Gastroesophageal sphincter (tissue), 3 donors: Measurements from ENCODE around the gene ADAM30.
"Not testable (repeated sequence)": the region's sequence is repeated elsewhere in the genome, so short reads cannot be mapped to it uniquely, and the experiment has no call there.

Experiments
- CTCF ChIP-seq, 4 experiments: fragments of 200-600 bp in 2 of 4; fragments of 450-650 bp in 2 of 4; sonication (generic) in 1 of 4; IDR thresholded peaks; one replicate each; pipeline ENCODE4 v1.5.1; 2017 to 2019; ENCODE audit warnings: antibody characterized with exemption in 4 of 4, mild to moderate bottlenecking in 2 of 4, moderate library complexity in 2 of 4
- POLR2A ChIP-seq, 2 donors: fragments of 450-650 bp; IDR thresholded peaks; one replicate each; pipeline ENCODE4 v1.6.1; 2017; ENCODE audit warnings: antibody characterized with exemption in 2 of 2, mild to moderate bottlenecking in 2 of 2, moderate library complexity in 1 of 2

- not testable (repeated sequence) for TF ChIP-seq CTCF, POLR2A (IDR thresholded peaks at IDR 0.05)
Observed at GRCh38 chr1:119844206-119844605, 52.1 kb downstream of the ADAM30 start.
